Caco-2 (cell line): ENCODE results near the gene DOK3. TPM values are rescaled to one million over a fixed set of nuclear protein-coding genes. Genes with fewer than 3 reads are reported as not detected.
A peak's percentile ranks its signal among the peaks of the same experiment; 100 is the strongest.

Experiments used
- BruUV-seq: library from RNA; stranded (reverse); fragments of 400-500 nt; replicated peaks from 2 replicates; lab custom pipeline; 2021; lab: Mats Ljungman, UMichigan
- CTCF ChIA-PET: fragments of 300-600 bp; sonication (Branson Sonifier 250); formaldehyde crosslinking; loops from one replicate; lab custom pipeline; 2022; ENCODE audit warnings: antibody characterized with exemption; lab: Charles Lee
- POLR2A ChIA-PET: fragments of 300-600 bp; sonication (Branson Sonifier 250); formaldehyde crosslinking; loops from one replicate; lab custom pipeline; 2022; ENCODE audit warnings: antibody characterized with exemption; lab: Charles Lee
- DNase-seq, 2 experiments: peaks; one replicate each; pipeline versions ENCODE4 v3.0.0 to v3.0.0-alpha.2; 2020 to 2022
- H3K27me3 ChIP-seq: replicated peaks from 2 replicates; pipeline ENCODE4 v1.6.0; 2011; ENCODE audit warnings: low read length; ENCODE audit not compliant: control insufficient read depth, insufficient read depth
- H3K36me3 ChIP-seq: 2 replicates; pipeline ENCODE4 v1.5.1; 2011; ENCODE audit warnings: low read length; ENCODE audit not compliant: control insufficient read depth, insufficient read depth
- H3K4me1 ChIP-seq: fragments of 250-450 bp; sonication (Bioruptor Pico); 2 replicates; pipeline ENCODE4 v1.5.1; 2020; ENCODE audit warnings: mild to moderate bottlenecking
- H3K4me3 ChIP-seq: 2 replicates; pipeline ENCODE4 v1.5.1; 2011; ENCODE audit warnings: low read depth, mild to moderate bottlenecking, control low read depth, low read length
- H3K9me3 ChIP-seq: fragments of 250-450 bp; sonication (Bioruptor Pico); 2 replicates; pipeline ENCODE4 v1.5.1; 2020; ENCODE audit warnings: mild to moderate bottlenecking, moderate library complexity
- H3K27ac Mint-ChIP-seq: one replicate; pipeline ENCODE4 v1.8.0; 2022; ENCODE audit warnings: mixed read lengths; ENCODE audit not compliant: unreplicated experiment
- H3K27me3 Mint-ChIP-seq: one replicate; pipeline ENCODE4 v1.8.0; 2022; ENCODE audit warnings: mixed read lengths; ENCODE audit not compliant: insufficient read depth, unreplicated experiment
- H3K36me3 Mint-ChIP-seq: one replicate; pipeline ENCODE4 v1.8.0; 2022; ENCODE audit warnings: mild to moderate bottlenecking, mixed read lengths; ENCODE audit not compliant: insufficient read depth, unreplicated experiment
- H3K4me1 Mint-ChIP-seq: one replicate; pipeline ENCODE4 v1.8.0; 2022; ENCODE audit warnings: low read depth, mixed read lengths; ENCODE audit not compliant: unreplicated experiment
- H3K4me3 Mint-ChIP-seq: one replicate; pipeline ENCODE4 v1.8.0; 2022; ENCODE audit warnings: mild to moderate bottlenecking, moderate library complexity, mixed read lengths; ENCODE audit not compliant: unreplicated experiment
- H3K9me3 Mint-ChIP-seq: one replicate; pipeline ENCODE4 v1.8.0; 2022; ENCODE audit warnings: mixed read lengths; ENCODE audit not compliant: unreplicated experiment
- CTCF ChIP-seq, 2 experiments: fragments of 200-600 bp in 1 of 2; IDR thresholded peaks; 1 replicate in 1 of 2; 2 replicates in 1 of 2; pipeline versions ENCODE4 v1.5.1 to v1.8.0; 2011 to 2022; ENCODE audit warnings: antibody characterized with exemption in 1 of 2, control low read depth in 1 of 2, inconsistent platforms in 1 of 2, low read depth in 1 of 2, low read length in 1 of 2, mild to moderate bottlenecking in 1 of 2, moderate library complexity in 1 of 2; ENCODE audit not compliant: insufficient read depth in 1 of 2, severe bottlenecking in 1 of 2, unreplicated experiment in 1 of 2
- intact Hi-C: fragments of 100-400 bp; cut with micrococcal nuclease; formaldehyde crosslinking; loops from one replicate; pipeline ENCODE4 v1.10.0; 2022; ENCODE audit not compliant: unreplicated experiment
- total RNA-seq: library from RNA; stranded (reverse); gene quantifications from 2 replicates; pipeline ENCODE4 v1.2.3, GENCODE V29; 2022

Gene DOK3
- total RNA-seq, 1 experiment from 2014 or later: 7.9 TPM

- Mint-ChIP-seq H3K9me3 (no peaks in the 10 kb centered on the region), H3K4me1 (peaks cover 40% of the 10 kb centered on the region), H3K27ac (no peak overlapping the region), H3K4me3 (peak overlapping the region; percentile 72), H3K27me3 (no peaks in the 10 kb centered on the region), H3K36me3 (peaks cover 36% of the 10 kb centered on the region)
- BruUV-seq: no TSS peak
- H3K4me3 ChIP-seq: peak overlapping the region; percentile 86
- POLR2A ChIA-PET: interaction anchor here (0.5 to 1.4 kb wide), 5 partner anchors 14 to 46 kb away, joined by 3 to 6 read pairs (median 3); partner anchors contain the start of genes GRK6 and PDLIM7
- intact Hi-C loops: loop anchor here (1.0 to 2.0 kb wide), 2 partner anchors 15 to 26 kb away; partner anchors contain the start of gene PDLIM7
- no peaks in the 10 kb centered on the region for H3K9me3 ChIP-seq
- DNase-seq: no peak
- peaks cover 45% of the 10 kb centered on the region for H3K4me1 ChIP-seq
- H3K27me3 ChIP-seq: no peaks in the 10 kb centered on the region
- peaks cover 4% of the 10 kb centered on the region for H3K36me3 ChIP-seq
- CTCF ChIA-PET: interaction anchor here (0.7 to 3.7 kb wide), 7 partner anchors 14 to 81 kb away, joined by 3 to 19 read pairs (median 5); partner anchors contain the start of gene PDLIM7
- no peak for TF ChIP-seq CTCF (IDR thresholded peaks at IDR 0.05; ENCODE audit: insufficient read depth in 1 of 2, low read depth in 1 of 2, low read length in 1 of 2, severe bottlenecking in 1 of 2, unreplicated experiment in 1 of 2)
These were observed 37.8 kb downstream of the DOK3 start for GRCh38 chr5:177471610-177472356.

DNA sequence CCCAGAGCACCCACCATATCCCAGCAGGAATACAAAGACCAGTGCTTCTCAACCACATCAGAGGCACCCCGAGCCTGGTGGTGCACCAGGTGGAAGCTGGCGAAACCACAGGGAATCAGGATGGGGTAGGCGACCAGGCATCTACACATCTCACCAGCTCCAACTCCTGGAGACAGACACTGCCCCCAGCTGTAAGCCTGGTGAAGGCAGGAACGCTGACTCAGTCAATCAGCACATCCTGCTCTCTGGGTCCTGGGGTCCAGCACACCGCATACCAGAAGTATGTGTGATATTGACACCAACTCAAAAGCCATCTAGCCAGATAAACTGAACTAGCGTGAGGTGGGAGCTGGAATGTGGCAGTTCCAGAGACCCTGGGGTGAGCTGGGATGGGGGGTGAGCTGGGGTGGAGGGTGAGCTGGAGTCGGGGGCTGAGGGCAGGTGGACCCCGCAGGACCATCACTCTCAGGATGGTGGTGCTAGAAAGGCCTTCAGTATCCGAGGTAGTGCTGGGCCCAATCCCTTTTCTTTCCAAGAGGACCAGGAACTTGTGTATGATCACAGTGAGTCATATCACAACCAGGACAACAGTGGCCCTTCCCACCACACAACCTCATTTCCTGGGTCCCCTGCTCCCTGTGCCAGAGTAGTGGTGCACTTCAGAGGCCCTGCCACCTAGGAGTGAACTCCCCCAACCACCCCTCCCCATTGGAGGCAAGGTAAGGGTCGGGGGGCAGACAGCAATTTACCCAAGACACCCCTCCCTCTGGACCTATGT, 38.7 kb downstream of the DOK3 start:
- CTCF ChIA-PET: interaction anchor here (0.9 to 3.7 kb wide), 3 partner anchors 13 to 67 kb away, joined by 3 to 19 read pairs (median 5); partner anchors contain the start of gene PDLIM7
- Mint-ChIP-seq H3K27ac (peak overlapping the region; percentile 86), H3K27me3 (no peaks in the 10 kb centered on the region), H3K4me1 (peaks cover 40% of the 10 kb centered on the region), H3K4me3 (peak overlapping the region; percentile 72), H3K36me3 (peaks cover 44% of the 10 kb centered on the region), H3K9me3 (no peaks in the 10 kb centered on the region)
- no peak for DNase-seq
- TSS peak; percentile 14 for BruUV-seq
- POLR2A ChIA-PET: interaction anchor here (0.5 to 0.7 kb wide), 2 partner anchors 14 to 45 kb away, joined by 3 read pairs; partner anchors contain the start of gene GRK6
- TF ChIP-seq CTCF (IDR thresholded peaks at IDR 0.05; ENCODE audit: insufficient read depth in 1 of 2, low read depth in 1 of 2, low read length in 1 of 2, severe bottlenecking in 1 of 2, unreplicated experiment in 1 of 2): no peak
- Histone ChIP-seq H3K4me3 (no peak overlapping the region), H3K4me1 (peaks cover 45% of the 10 kb centered on the region), H3K36me3 (peaks cover 7% of the 10 kb centered on the region), H3K9me3 (no peaks in the 10 kb centered on the region), H3K27me3 (no peaks in the 10 kb centered on the region)
- intact Hi-C loops: no loop called here
